ENCODE results near the gene NDUFB7.
"Not testable (repeated sequence)": the region's sequence is repeated elsewhere in the genome, so short reads cannot be mapped to it uniquely, and the experiment has no call there.

Gene NDUFB7

DNA sequence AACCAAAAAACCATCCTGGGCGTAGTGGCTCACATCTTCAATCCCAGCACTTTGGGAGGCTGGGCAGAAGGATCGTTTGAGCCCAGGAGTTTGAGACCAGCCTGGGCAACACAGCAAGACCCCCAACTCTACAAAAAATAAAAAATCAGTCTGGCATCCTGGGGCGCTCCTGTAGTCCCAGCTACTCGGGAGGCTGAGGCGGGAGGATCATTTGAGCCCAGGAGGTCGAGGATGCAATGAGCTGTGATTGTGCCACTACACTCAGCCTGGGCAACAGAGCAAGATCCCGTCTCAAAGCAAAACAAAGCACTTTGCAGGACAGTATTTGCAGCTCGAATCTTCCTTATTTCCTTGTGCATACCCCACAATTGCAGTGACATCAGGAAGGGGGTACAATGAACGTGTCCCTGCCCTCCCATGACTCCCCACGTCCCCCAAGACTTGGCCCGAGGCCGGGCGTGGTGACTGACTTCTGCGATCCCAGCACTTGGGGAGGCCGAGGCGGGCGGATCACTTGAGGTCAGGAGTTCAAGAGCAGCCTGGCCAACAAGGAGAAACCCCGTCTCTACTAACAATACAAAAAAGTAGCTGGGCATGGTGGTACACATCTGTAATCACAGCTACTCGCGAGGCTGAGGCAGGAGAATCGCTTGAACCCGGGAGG is 870 bp downstream of the NDUFB7 start:
- DNase-seq, result no peak

DNA sequence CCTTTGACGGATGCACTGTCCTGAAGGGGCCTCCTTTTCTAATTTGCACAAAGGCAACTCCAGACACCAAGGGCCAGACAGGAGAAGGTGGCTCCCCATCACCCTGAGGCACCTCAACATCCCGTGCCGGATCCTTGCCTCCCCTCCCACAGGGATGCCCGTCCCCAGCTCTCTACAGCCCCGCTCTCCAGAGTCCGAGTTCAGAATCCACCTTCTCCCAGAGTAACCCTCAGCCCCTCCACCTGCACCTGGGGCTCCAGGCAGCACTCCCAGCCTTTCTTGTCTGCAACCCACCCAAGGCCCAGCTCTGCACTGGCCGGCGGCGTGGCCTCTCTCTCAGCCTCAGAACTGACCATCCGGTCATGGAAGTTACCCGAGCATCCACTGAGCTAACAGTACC is 4.8 kb downstream of the NDUFB7 start:
- no peak for DNase-seq

DNA sequence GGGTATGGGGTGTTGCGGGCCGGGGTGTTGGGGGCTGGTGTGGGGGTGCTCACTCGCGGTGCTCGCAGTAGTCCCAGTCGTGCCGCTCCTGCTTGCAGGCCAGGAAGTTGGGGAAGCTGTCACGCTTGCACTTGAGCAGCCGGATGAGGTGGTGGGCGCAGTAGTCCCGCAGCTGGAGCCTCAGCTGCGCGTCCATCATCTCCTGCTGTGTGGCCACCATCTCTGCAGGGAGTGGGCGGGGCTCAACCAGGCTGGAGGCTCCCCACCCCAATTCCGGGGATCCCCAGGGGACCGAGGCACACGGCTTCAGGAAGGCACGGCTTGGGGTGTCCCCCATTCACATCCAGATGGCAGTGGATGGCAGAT is 5.2 kb downstream of the NDUFB7 start:
- no peak for DNase-seq

- DNase-seq, result no peak
These were observed 5.8 kb downstream of the NDUFB7 start for GRCh38 chr19:14565765-14566711.

- DNase-seq, result no peak
These were observed 6.6 kb downstream of the NDUFB7 start for GRCh38 chr19:14565298-14565679.

- not testable (repeated sequence) for DNase-seq
These were observed 7.1 kb downstream of the NDUFB7 start for GRCh38 chr19:14564652-14565297.

DNA sequence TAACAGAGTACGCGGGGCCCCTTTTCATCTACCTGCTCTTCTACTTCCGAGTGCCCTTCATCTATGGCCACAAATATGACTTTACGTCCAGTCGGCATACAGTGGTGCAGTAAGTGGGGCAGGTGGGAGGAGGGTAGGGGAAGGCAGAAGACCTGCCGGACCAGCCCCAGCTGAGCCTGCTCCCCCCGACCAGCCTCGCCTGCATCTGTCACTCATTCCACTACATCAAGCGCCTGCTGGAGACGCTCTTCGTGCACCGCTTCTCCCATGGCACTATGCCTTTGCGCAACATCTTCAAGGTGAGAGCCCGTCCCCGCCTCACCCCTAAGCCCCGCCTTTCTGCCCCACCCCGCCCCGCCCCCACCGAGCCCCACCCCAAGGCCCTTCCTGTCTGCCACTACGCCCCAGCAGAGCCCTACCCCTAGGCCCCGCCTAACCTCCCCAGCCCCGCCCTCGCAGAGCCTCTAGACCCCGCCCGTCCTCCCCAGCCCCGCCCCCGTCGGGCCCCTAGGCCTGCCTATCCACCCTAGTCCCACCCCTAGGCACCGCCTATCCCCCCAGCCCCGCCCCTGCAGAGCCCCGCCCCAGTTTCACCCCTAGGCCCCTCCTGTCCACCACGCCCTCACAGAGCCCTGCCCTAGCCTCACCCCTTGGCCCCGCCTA is 7.7 kb downstream of the NDUFB7 start:
- no peak for DNase-seq

DNA sequence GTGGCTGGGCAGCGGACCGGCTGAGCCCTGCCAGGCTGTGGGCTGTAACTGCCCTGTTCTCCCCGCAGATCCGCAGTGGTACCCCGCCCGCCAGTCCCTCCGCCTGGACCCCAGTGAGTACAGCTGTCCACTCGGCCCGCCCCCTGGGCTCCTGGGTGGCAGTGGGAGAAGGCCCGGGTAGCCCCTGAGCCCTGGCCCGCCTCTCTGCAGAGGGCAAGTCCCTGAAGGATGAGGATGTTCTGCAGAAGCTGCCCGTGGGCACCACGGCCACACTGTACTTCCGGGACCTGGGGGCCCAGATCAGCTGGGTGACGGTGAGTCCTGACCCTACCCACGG is 8.3 kb downstream of the NDUFB7 start:
- no peak for DNase-seq

DNA sequence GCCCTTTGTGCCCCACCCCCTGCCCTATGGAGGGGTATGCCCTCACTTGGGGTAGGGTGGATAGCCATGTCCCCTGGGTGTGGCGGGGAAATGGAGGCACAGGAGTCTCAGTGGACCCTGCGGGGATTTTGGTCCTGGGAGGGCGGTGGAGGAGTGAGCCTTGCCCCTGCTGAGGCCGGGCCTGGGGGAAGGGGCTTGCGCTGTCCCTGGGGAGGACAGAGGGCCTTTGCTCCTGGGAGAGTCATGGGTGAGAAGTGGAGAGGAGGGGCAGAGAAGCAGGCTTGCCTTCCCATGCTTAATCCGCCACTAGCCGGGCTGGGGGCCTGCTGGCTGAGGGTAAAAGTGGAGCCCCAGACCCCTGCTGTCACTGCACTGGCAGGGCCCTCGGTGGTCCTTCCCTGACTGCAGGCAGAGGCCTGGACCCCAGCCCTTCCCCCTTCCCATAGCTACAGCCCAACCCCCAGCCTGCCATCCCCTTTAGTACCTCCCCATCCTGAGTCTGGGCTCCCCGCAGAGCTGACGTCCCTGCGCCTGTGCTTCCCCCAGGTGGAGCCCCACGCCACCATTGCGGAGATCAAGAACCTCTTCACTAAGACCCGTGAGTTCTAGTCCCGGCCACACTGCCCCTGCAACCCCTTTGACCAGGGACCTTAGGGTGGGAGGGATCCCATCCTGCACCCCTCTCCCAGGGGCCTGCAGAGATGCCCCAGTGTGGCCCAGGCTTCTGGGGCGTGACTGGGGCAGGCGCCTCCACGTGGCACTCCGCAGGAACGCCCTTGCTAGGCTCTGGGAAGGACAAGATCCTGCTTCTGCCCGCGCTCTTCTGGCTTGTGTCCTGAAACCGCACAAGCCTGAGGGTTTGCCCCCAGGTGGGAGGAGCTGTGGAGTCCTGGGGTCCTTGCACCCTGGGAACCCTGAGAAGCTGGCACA is 8.9 kb downstream of the NDUFB7 start:
- no peak for DNase-seq

DNA sequence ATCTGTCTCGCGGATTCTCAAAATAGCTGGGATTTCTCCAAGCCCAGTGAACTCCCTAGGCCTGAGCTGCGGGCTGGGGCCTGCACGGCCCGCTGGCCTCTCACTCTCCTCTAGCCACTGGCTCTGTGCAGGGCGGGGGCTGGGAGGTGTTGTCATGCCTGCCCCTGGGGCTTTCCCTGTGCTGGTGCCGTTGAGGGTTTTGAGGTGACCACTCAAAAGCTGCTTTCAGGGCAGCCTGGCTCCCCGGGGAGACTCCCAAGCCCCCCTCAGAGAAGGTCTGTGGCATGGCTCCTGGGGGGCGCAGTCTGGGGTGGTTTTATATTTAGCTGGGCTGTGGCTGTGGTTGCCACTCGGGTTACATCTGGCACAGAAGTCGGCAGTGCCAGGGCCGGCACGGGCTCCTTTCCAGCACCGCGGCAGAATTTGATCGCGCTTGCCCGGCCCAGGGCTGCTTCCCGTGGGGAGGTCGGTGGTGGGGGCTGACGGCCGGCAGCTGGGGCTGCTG is 10.0 kb downstream of the NDUFB7 start:
- DNase-seq, result no peak

DNA sequence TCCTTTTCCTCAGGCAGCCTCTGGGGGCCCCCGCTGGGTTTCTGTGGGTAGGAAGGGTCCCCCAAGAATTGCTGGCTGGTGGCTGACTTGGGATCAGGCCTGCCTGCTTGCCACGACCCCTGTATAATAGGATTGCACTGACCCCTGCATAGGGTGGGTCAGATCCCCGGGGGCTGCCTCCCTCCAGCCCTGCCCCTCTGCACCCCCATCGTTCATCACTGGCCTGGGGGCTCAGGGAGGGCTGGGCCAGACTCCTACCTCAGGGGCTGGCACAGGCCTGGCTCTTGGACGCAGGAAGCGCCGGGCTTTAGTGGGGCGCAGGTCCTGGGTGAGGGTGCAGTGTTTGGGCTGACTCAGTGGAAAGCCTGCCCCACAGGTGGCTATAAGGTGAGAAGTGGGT is 10.6 kb downstream of the NDUFB7 start:
- no peak for DNase-seq

DNA sequence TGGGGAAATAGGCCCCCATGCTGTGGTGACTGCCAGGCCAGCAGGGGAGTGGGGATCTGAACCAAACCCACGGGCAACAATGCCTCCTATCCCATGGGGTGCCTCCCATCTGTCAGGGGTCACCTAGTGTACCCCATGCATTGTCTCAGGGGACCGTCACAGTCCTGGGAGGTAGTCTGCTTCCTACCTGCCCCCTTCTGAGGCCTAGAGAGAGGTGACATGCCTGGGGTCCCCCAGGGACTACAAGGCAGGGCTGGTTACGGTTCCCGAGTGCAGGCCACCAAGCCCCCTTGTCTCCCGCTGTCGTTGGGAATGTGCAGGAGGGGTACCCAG is 11.1 kb downstream of the NDUFB7 start:
- no peak for DNase-seq

DNA sequence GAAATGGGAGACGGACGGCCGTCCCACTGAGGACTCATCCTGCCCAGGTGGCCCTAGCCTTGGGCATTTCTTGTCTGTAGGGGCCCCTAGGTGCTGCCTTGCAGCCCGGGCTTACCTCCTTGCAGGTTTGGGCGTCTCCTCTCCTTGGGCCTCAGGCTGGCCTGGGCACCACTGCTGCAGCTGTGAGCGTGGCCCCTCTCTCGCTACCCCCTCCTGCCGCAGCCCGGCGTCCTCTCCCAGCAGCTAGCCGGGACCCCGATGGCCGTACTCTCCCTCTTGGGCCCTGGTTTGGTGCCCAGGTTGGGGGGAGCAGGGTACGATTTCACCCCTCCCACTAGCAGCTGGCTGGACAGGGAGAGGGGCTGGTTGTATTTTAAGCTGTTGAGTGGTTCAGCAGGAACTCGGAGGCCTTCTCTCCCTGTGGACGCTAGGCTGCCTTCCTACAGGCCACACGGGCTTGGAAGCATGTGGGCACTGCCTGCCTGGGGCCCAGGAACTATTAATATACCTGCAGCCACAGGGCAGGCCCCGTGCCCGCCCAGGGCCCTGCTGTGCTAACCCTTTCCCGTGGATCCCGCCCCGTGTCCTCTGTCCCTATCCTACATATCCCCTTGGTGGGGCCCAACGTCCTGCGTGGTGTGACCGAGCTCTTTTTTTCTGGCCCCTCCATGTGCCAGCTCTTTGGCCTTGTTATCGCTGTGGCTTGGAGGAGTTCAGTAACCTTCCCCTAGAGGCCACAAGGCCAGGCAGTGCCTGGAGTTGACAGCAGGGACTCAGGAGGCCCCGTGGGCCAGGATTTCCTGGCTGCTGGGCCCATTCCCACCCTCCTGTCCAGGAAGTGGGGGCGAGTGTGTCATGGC is 11.7 kb downstream of the NDUFB7 start:
- no peak for DNase-seq

DNA sequence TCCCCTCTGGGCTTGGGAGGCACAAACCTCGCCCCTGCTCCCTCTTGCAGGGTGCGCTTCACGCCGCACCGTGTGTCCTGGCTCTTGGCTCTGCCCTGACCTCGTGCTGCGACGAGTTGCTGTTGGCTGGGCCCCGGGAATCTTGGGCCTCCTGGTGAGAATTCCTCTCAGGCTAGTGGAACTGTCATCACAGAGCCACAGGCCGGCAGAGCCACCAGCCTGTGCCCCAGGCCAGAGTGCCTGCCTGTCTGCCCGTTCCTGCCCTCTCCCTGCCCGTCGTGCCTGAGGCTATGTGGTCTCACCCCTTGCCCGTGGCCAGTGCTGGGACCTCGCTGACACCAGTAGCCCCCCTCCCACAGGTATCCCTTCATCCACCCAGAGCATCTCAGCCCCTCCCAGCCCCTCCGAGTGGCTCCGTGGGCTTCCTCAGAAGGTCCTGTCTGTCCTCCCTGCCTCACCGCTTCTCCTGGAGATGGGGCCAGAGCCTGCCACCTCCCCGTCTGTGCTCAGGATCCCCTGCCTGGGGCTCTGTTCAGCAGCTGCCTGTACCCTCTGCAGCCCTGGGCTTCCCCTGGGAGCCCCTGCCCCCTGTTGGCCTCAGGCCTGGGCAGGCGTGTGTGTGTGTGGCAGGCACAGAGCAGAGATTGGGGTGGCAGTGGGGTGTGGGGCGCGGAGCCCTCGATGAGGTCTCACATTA is 13.3 kb downstream of the NDUFB7 start:
- no peak for DNase-seq

- DNase-seq, result no peak
These were observed 15.1 kb downstream of the NDUFB7 start for GRCh38 chr19:14556662-14557188.

DNA sequence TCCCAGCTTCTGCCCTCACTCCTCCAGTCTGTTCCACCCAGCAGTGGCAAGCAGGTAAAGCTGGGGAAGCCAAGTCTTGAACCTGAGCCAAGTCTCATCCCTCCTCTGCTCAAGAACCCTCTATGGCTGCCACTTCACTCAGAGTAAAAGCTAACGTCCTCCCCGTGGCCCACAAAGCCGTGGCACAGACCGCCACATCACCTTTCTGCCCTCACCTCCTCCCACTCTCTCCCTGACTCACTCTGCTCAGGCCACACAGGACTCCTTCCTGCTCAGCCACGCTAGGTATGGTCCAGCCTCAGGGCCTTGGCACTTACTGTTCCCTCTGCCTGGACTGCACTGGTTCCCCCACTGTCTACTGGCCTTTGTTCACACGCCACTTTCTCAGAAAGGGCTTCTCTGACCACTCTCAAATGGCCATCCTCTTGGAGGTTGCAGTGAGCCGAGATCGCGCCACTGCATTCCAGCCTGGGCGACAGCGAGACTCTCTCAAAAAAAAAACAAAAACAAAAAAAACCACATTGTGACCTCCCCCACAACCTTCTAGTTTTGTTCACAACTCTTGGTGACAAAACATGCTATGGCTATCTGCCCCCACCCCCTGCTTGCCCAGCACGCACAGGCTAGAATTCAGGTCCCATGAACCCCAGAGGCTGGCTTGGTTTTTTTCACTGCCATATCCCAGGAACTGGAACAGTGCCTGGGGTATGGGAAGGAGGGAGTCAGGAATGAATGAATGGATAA is 15.8 kb downstream of the NDUFB7 start:
- DNase-seq, result no peak

GRCh38 chr19:14554382-14554812 is 17.5 kb downstream of the NDUFB7 start:
- no peak for DNase-seq

DNA sequence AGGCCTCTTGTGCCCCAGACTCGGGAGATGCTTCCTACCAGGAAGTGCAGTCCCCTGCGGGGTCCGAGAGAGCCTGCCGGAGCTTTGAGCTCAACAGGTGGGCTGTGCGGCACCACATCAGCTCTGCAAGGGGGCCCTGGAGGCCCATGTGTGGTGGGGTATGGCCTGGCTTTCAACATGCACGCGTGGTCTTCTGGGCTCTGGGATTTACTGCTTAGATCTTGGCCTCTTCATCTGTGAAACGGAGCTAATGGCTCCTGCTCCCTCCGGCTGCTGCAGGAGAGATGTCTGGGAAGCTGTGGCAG is 18.0 kb downstream of the NDUFB7 start:
- no peak for DNase-seq

- DNase-seq, result no peak
These were observed 18.6 kb downstream of the NDUFB7 start for GRCh38 chr19:14553042-14553938.
